HEK293 (cell line): ENCODE data around the gene GLI1.

Experiments used
- EGR2 ChIP-seq: fragments of 450-650 bp; formaldehyde crosslinking; IDR thresholded peaks from 2 replicates; pipeline ENCODE4 v1.5.1; 2016; ENCODE audit warnings: low read depth, missing biosample characterization, missing genetic modification characterization
- SALL2 ChIP-seq: fragments of 450-650 bp; formaldehyde crosslinking; IDR thresholded peaks from 2 replicates; pipeline ENCODE4 v1.5.0; 2017; ENCODE audit warnings: missing biosample characterization, mild to moderate bottlenecking, missing genetic modification characterization, borderline replicate concordance
- SETDB1 ChIP-seq: IDR thresholded peaks from one replicate; pipeline ENCODE4 v1.6.1; 2017; ENCODE audit warnings: mild to moderate bottlenecking, low read length, moderate library complexity, mixed read lengths; ENCODE audit not compliant: insufficient read length
- ZBTB48 ChIP-seq: fragments of 450-650 bp; formaldehyde crosslinking; IDR thresholded peaks from 2 replicates; pipeline ENCODE4 v1.5.1; 2016; ENCODE audit warnings: missing biosample characterization, missing genetic modification characterization
- ZIC2 ChIP-seq: fragments of 450-650 bp; formaldehyde crosslinking; IDR thresholded peaks from 2 replicates; pipeline ENCODE4 v1.5.1; 2016; ENCODE audit warnings: missing biosample characterization, missing genetic modification characterization
- ZNF140 ChIP-seq: fragments of 450-650 bp; formaldehyde crosslinking; IDR thresholded peaks from 2 replicates; pipeline ENCODE4 v1.5.1; 2016; ENCODE audit warnings: missing biosample characterization, missing genetic modification characterization
- ZNF146 ChIP-seq: fragments of 450-650 bp; formaldehyde crosslinking; IDR thresholded peaks from 2 replicates; pipeline ENCODE4 v1.5.1; 2016; ENCODE audit warnings: missing biosample characterization, missing genetic modification characterization
- ZNF2 ChIP-seq: fragments of 450-650 bp; formaldehyde crosslinking; IDR thresholded peaks from 2 replicates; pipeline ENCODE4 v1.5.1; 2016; ENCODE audit warnings: missing biosample characterization, missing genetic modification characterization
- ZNF23 ChIP-seq: fragments of 450-650 bp; formaldehyde crosslinking; IDR thresholded peaks from 2 replicates; pipeline ENCODE4 v1.5.1; 2016; ENCODE audit warnings: missing biosample characterization, missing genetic modification characterization, borderline replicate concordance
- ZNF341 ChIP-seq: fragments of 450-650 bp; formaldehyde crosslinking; IDR thresholded peaks from 2 replicates; pipeline ENCODE4; 2016; ENCODE audit warnings: low read depth, missing biosample characterization, missing genetic modification characterization
- ZNF416 ChIP-seq: fragments of 450-650 bp; formaldehyde crosslinking; IDR thresholded peaks from 2 replicates; pipeline ENCODE4 v1.5.1; 2016; ENCODE audit warnings: missing biosample characterization, missing genetic modification characterization
- ZNF558 ChIP-seq: fragments of 450-650 bp; formaldehyde crosslinking; IDR thresholded peaks from 2 replicates; pipeline ENCODE4 v1.5.1; 2016; ENCODE audit warnings: missing biosample characterization, missing genetic modification characterization
- ZNF600 ChIP-seq: fragments of 450-650 bp; formaldehyde crosslinking; IDR thresholded peaks from 2 replicates; pipeline ENCODE4 v1.5.1; 2016; ENCODE audit warnings: missing biosample characterization, missing genetic modification characterization
- ZNF610 ChIP-seq: fragments of 450-650 bp; formaldehyde crosslinking; IDR thresholded peaks from 2 replicates; pipeline ENCODE4 v1.5.1; 2016; ENCODE audit warnings: missing biosample characterization, missing genetic modification characterization, borderline replicate concordance
- ZNF639 ChIP-seq: fragments of 450-650 bp; formaldehyde crosslinking; IDR thresholded peaks from 2 replicates; pipeline ENCODE4 v1.5.1; 2016; ENCODE audit warnings: missing biosample characterization, missing genetic modification characterization
- ZNF677 ChIP-seq: fragments of 450-650 bp; IDR thresholded peaks from 2 replicates; pipeline ENCODE4 v1.5.0; 2018; ENCODE audit warnings: missing biosample characterization, mild to moderate bottlenecking, missing genetic modification characterization, moderate library complexity
- ZNF747 ChIP-seq: fragments of 450-650 bp; formaldehyde crosslinking; IDR thresholded peaks from 2 replicates; pipeline ENCODE4 v1.5.1; 2016; ENCODE audit warnings: missing biosample characterization, missing genetic modification characterization
- TF ChIP-seq, protein P1 (sequence below): fragments of 450-650 bp; formaldehyde crosslinking; IDR thresholded peaks from 2 replicates; pipeline ENCODE4 v1.5.1; 2016; ENCODE audit warnings: missing biosample characterization, missing genetic modification characterization
- TF ChIP-seq, protein P2 (sequence below): fragments of 450-650 bp; formaldehyde crosslinking; IDR thresholded peaks from 2 replicates; pipeline ENCODE4 v1.5.1; 2016; ENCODE audit warnings: missing biosample characterization, missing genetic modification characterization, borderline replicate concordance
- TF ChIP-seq, protein P3 (sequence below): fragments of 450-650 bp; formaldehyde crosslinking; IDR thresholded peaks from 2 replicates; pipeline ENCODE4; 2016; ENCODE audit warnings: missing biosample characterization, missing genetic modification characterization
- TF ChIP-seq, protein P4 (sequence below): fragments of 450-650 bp; formaldehyde crosslinking; IDR thresholded peaks from 2 replicates; pipeline ENCODE4 v1.5.1; 2016; ENCODE audit warnings: missing biosample characterization, missing genetic modification characterization

The GLI1 gene

DNA sequence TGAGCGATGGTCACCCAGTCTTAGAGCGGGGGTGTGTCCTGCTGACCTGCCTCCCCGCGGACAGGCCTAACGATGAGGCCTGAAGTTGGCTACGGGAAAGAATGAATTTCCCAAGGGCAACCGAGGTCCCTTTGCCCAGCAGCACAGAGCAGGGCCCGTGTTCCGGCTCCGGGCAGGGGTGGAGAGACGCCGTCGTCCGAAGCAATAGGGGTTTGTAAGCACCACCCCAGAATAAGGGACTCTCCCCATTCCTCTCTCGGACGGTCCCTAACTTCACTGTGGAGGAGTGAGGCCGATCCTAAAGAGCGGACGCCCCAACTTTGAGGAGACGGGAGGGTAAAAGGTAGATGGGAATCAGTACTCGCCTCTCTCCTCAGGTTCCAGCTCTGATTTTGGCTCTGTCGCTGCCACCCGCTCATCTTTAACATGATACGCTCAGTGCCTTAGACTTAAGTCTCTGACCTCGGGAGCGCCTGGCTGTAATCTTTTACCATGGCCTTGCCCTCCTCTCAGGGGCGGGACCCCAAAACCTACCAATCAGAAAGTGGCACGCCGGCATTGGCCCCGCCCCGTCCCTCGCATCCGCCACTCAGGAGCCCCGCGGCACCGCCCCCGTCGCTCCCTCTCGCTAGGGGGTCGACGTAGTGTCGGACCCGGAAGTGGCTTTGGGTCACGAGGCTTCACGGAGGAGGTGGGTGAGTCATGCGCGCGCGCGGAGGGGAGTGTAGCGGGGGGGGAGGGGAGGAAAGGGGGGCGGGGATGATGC lies 60.7 kb downstream of the GLI1 start, which contains the start of gene DDIT3 (continued):
- TF ChIP-seq ZNF747 (tag by site-specific recombination) (no peak), ZNF341 (tag by site-specific recombination) (no peak), EGR2 (tag by site-specific recombination) (peak; percentile 42; the same call in 1 of the 2 replicates), ZNF23 (tag by site-specific recombination) (no peak), ZNF610 (tag by site-specific recombination) (no peak), SETDB1 (no peak), ZIC2 (tag by site-specific recombination) (peak; percentile 78), ZNF140 (no peak), SALL2 (no peak), ZBTB48 (peak; percentile 100), ZNF558 (tag by site-specific recombination) (no peak; the same call in 1 of the 2 replicates), ZNF146 (tag by site-specific recombination) (no peak), ZNF2 (tag by site-specific recombination) (peak; percentile 88), ZNF639 (tag by site-specific recombination) (no peak), ZNF677 (tag by site-specific recombination) (no peak), ZNF600 (tag by site-specific recombination) (peak; percentile 69; the same call in 1 of the 2 replicates), ZNF416 (tag by site-specific recombination) (no peak)
- TF ChIP-seq, protein P1, sequence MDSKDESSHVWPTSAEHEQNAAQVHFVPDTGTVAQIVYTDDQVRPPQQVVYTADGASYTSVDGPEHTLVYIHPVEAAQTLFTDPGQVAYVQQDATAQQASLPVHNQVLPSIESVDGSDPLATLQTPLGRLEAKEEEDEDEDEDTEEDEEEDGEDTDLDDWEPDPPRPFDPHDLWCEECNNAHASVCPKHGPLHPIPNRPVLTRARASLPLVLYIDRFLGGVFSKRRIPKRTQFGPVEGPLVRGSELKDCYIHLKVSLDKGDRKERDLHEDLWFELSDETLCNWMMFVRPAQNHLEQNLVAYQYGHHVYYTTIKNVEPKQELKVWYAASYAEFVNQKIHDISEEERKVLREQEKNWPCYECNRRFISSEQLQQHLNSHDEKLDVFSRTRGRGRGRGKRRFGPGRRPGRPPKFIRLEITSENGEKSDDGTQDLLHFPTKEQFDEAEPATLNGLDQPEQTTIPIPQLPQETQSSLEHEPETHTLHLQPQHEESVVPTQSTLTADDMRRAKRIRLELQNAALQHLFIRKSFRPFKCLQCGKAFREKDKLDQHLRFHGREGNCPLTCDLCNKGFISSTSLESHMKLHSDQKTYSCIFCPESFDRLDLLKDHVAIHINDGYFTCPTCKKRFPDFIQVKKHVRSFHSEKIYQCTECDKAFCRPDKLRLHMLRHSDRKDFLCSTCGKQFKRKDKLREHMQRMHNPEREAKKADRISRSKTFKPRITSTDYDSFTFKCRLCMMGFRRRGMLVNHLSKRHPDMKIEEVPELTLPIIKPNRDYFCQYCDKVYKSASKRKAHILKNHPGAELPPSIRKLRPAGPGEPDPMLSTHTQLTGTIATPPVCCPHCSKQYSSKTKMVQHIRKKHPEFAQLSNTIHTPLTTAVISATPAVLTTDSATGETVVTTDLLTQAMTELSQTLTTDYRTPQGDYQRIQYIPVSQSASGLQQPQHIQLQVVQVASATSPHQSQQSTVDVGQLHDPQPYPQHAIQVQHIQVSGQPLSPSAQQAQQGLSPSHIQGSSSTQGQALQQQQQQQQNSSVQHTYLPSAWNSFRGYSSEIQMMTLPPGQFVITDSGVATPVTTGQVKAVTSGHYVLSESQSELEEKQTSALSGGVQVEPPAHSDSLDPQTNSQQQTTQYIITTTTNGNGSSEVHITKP (tag by site-specific recombination): no peak
- TF ChIP-seq, protein P2, sequence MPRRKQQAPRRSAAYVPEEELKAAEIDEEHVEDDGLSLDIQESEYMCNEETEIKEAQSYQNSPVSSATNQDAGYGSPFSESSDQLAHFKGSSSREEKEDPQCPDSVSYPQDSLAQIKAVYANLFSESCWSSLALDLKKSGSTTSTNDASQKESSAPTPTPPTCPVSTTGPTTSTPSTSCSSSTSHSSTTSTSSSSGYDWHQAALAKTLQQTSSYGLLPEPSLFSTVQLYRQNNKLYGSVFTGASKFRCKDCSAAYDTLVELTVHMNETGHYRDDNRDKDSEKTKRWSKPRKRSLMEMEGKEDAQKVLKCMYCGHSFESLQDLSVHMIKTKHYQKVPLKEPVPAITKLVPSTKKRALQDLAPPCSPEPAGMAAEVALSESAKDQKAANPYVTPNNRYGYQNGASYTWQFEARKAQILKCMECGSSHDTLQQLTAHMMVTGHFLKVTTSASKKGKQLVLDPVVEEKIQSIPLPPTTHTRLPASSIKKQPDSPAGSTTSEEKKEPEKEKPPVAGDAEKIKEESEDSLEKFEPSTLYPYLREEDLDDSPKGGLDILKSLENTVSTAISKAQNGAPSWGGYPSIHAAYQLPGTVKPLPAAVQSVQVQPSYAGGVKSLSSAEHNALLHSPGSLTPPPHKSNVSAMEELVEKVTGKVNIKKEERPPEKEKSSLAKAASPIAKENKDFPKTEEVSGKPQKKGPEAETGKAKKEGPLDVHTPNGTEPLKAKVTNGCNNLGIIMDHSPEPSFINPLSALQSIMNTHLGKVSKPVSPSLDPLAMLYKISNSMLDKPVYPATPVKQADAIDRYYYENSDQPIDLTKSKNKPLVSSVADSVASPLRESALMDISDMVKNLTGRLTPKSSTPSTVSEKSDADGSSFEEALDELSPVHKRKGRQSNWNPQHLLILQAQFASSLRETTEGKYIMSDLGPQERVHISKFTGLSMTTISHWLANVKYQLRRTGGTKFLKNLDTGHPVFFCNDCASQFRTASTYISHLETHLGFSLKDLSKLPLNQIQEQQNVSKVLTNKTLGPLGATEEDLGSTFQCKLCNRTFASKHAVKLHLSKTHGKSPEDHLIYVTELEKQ (tag by site-specific recombination): no peak
- TF ChIP-seq, protein P3, sequence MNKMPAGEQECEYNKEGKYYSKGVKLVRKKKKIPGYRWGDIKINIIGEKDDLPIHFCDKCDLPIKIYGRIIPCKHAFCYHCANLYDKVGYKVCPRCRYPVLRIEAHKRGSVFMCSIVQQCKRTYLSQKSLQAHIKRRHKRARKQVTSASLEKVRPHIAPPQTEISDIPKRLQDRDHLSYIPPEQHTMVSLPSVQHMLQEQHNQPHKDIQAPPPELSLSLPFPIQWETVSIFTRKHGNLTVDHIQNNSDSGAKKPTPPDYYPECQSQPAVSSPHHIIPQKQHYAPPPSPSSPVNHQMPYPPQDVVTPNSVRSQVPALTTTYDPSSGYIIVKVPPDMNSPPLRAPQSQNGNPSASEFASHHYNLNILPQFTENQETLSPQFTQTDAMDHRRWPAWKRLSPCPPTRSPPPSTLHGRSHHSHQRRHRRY (tag by site-specific recombination): no peak
- TF ChIP-seq, protein P4, sequence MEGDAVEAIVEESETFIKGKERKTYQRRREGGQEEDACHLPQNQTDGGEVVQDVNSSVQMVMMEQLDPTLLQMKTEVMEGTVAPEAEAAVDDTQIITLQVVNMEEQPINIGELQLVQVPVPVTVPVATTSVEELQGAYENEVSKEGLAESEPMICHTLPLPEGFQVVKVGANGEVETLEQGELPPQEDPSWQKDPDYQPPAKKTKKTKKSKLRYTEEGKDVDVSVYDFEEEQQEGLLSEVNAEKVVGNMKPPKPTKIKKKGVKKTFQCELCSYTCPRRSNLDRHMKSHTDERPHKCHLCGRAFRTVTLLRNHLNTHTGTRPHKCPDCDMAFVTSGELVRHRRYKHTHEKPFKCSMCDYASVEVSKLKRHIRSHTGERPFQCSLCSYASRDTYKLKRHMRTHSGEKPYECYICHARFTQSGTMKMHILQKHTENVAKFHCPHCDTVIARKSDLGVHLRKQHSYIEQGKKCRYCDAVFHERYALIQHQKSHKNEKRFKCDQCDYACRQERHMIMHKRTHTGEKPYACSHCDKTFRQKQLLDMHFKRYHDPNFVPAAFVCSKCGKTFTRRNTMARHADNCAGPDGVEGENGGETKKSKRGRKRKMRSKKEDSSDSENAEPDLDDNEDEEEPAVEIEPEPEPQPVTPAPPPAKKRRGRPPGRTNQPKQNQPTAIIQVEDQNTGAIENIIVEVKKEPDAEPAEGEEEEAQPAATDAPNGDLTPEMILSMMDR: peak; percentile 76
